OCI-LY1 (cell line): ENCODE results near the gene MYO1G.

Source experiments
- EZH2 ChIP-seq: fragments of 200-600 bp; sonication (generic), shearing (Covaris generic); IDR thresholded peaks from 2 replicates; pipeline ENCODE4 v1.8.0; 2017; ENCODE audit warnings: borderline replicate concordance, mixed run types, mild to moderate bottlenecking, antibody characterized with exemption, low read length, moderate library complexity, mixed read lengths
- TF ChIP-seq, protein P1 (sequence below): fragments of 200-600 bp; sonication (generic), shearing (Covaris generic); IDR thresholded peaks from 2 replicates; pipeline ENCODE4 v1.5.1; 2017; ENCODE audit warnings: mild to moderate bottlenecking, antibody characterized with exemption, low read length, moderate library complexity, mixed read lengths

DNA sequence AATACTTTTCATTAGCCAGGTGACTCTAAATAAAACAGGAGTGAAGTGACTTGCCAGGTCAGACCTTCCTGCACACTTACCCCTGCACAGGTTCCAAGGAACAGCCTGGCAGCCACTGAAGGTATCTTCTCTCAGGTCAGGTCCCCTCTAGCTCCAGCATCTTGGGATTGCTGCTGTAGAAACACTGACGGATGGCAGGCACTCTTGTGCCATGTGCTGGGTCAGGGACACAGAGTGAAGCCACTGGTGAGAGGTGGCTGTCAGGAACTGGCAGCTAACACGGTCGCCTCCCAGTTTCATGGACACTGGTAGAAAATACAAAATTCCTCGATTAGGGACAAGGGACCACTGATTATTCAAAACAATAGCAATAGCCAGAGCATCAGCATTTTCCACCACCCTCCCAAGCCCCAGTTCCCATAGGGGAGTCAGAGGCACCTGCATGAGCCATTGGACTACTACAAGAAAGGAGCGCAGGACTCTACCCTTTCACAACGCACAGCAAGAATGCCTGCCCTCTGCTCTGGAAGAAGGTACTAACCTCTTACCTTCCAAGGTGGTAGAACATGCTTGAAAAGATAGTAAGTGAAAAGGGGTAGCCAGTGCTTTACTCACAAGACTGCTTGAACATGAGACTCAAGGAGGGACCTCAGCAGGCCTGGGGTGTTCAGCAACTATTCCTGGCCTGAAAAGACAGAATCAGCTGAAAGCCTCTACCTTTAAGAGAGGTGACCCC lies 5.1 kb upstream of the MYO1G start:
- TF ChIP-seq, protein P1, sequence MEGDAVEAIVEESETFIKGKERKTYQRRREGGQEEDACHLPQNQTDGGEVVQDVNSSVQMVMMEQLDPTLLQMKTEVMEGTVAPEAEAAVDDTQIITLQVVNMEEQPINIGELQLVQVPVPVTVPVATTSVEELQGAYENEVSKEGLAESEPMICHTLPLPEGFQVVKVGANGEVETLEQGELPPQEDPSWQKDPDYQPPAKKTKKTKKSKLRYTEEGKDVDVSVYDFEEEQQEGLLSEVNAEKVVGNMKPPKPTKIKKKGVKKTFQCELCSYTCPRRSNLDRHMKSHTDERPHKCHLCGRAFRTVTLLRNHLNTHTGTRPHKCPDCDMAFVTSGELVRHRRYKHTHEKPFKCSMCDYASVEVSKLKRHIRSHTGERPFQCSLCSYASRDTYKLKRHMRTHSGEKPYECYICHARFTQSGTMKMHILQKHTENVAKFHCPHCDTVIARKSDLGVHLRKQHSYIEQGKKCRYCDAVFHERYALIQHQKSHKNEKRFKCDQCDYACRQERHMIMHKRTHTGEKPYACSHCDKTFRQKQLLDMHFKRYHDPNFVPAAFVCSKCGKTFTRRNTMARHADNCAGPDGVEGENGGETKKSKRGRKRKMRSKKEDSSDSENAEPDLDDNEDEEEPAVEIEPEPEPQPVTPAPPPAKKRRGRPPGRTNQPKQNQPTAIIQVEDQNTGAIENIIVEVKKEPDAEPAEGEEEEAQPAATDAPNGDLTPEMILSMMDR = no peak
- no peak for TF ChIP-seq EZH2
